Parathyroid adenoma (tissue), 2 donors: ENCODE data around the gene BAZ2B.

Source experiments
- H2AFZ ChIP-seq: fragments of 300-600 bp; sonication (generic); one replicate; pipeline ENCODE4 v1.7.0; 2017; ENCODE audit warnings: antibody characterized with exemption, mild to moderate bottlenecking
- H3K27ac ChIP-seq: fragments of 300-600 bp; sonication (generic); one replicate; pipeline ENCODE4 v1.7.0; 2017
- H3K27me3 ChIP-seq: fragments of 300-600 bp; sonication (generic); one replicate; pipeline ENCODE4 v1.7.0; 2017; ENCODE audit warnings: low read length; ENCODE audit not compliant: control insufficient read depth, insufficient read depth
- H3K36me3 ChIP-seq: fragments of 300-600 bp; sonication (generic); one replicate; pipeline ENCODE4 v1.7.0; 2017; ENCODE audit warnings: low read length; ENCODE audit not compliant: control insufficient read depth, insufficient read depth
- H3K4me1 ChIP-seq: fragments of 300-600 bp; sonication (generic); one replicate; pipeline ENCODE4 v1.7.0; 2017; ENCODE audit warnings: control low read depth
- H3K4me2 ChIP-seq: fragments of 300-600 bp; sonication (generic); one replicate; pipeline ENCODE4 v1.7.0; 2017; ENCODE audit warnings: low read length
- H3K4me3 ChIP-seq: fragments of 300-600 bp; sonication (generic); one replicate; pipeline ENCODE4 v1.7.0; 2017; ENCODE audit warnings: low read depth, low read length
- H3K79me2 ChIP-seq: fragments of 300-600 bp; sonication (generic); one replicate; pipeline ENCODE4 v1.7.0; 2017; ENCODE audit warnings: control low read depth
- H3K9ac ChIP-seq: fragments of 300-600 bp; sonication (generic); one replicate; pipeline ENCODE4 v1.7.0; 2017; ENCODE audit warnings: mild to moderate bottlenecking
- H3K9me3 ChIP-seq: fragments of 300-600 bp; sonication (generic); one replicate; pipeline ENCODE4 v1.7.0; 2017; ENCODE audit warnings: low read length; ENCODE audit not compliant: control insufficient read depth
- CTCF ChIP-seq: fragments of 300-600 bp; sonication (generic); IDR thresholded peaks from one replicate; pipeline ENCODE4 v1.7.0; 2017; ENCODE audit warnings: antibody characterized with exemption, mild to moderate bottlenecking
- donor health status: primary hyperparathyroidism.

Gene BAZ2B

GRCh38 chr2:159586034-159586433 lies 30.3 kb downstream of the BAZ2B start:
- Histone ChIP-seq H3K4me2 (no peak overlapping the region), H3K27ac (no peak overlapping the region), H3K27me3 (no peaks in the 10 kb centered on the region), H3K4me3 (no peak overlapping the region), H2AFZ (no peak overlapping the region), H3K36me3 (no peaks in the 10 kb centered on the region), H3K9ac (no peak overlapping the region), H3K79me2 (peaks cover 40% of the 10 kb centered on the region), H3K4me1 (no peaks in the 10 kb centered on the region), H3K9me3 (no peaks in the 10 kb centered on the region)
- TF ChIP-seq CTCF: no peak

- Histone ChIP-seq H3K9ac (no peak overlapping the region), H3K79me2 (peaks cover 40% of the 10 kb centered on the region), H3K9me3 (no peaks in the 10 kb centered on the region), H3K4me1 (no peaks in the 10 kb centered on the region), H3K4me2 (no peak overlapping the region), H3K27ac (no peak overlapping the region), H3K27me3 (no peaks in the 10 kb centered on the region), H3K4me3 (no peak overlapping the region), H2AFZ (no peak overlapping the region), H3K36me3 (no peaks in the 10 kb centered on the region)
- no peak for TF ChIP-seq CTCF
Observed at GRCh38 chr2:159585622-159586021, 30.7 kb downstream of the BAZ2B start.

DNA sequence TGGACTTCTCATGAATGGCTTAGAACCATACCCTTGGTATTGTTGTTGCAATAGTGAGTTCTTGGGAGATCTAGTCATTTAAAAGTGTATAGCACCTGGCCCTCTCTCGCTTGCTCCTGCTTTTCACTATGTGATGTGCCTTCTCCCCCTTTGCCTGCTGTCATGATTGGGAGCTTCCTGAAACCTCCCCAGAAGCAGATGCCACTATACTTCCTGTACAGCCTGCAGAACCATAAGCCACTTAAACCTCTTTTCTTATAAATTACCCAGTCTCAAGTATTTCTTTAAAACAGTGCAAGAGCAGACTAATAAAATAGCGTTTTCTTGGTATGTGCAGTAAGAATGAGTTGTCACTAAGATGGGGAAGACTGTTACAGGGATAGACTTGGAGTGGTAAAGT lies 31.6 kb downstream of the BAZ2B start:
- Histone ChIP-seq H3K36me3 (no peaks in the 10 kb centered on the region), H3K4me3 (no peak overlapping the region), H3K9ac (no peak overlapping the region), H3K27me3 (no peaks in the 10 kb centered on the region), H3K4me2 (no peak overlapping the region), H3K79me2 (peaks cover 44% of the 10 kb centered on the region), H3K27ac (no peak overlapping the region), H2AFZ (no peak overlapping the region), H3K4me1 (no peaks in the 10 kb centered on the region), H3K9me3 (no peaks in the 10 kb centered on the region)
- TF ChIP-seq CTCF: no peak

DNA sequence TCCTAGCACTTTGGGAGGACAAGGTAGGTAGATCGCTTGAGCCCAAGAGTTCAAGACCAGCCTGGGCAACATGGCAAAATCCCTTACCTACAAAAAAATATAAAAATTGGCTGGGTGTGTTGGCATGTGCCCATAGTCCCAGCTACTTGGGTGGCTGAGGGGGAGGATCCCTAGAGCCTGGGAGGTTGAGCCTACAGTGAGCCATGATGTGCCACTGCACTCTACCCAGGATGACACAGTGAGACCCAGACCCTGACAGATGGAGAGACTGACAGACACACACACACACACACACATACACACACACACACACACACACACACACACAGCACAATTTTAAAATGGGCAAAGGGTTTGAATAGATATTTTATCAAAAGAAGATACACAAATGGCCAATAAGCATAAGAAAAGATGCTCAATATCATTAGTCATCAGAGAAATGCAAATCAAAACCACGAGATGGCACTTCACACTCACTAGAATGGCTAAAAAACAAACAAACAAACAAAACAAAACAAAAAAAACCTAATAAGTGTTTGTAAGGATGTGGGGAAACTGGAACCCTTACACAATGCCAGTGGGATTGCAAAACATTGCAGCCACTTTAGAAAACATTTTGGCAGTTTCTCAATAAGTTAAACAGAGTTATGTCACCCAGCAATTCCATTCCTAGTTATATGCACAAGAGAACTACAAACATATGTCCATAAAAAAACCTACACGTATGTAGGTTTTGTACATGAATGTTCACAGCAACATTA lies 42.3 kb downstream of the BAZ2B start:
- no peak overlapping the region for H3K27ac ChIP-seq
- H3K4me2 ChIP-seq: no peak overlapping the region
- no peaks in the 10 kb centered on the region for H3K36me3 ChIP-seq
- no peak for TF ChIP-seq CTCF
- H3K4me3 ChIP-seq: no peak overlapping the region
- peaks cover 52% of the 10 kb centered on the region for H3K79me2 ChIP-seq
- no peaks in the 10 kb centered on the region for H3K4me1 ChIP-seq
- H3K9ac ChIP-seq: no peak overlapping the region
- H3K27me3 ChIP-seq: no peaks in the 10 kb centered on the region
- H2AFZ ChIP-seq: no peak overlapping the region
- no peaks in the 10 kb centered on the region for H3K9me3 ChIP-seq

GRCh38 chr2:159573294-159573693 lies 43.1 kb downstream of the BAZ2B start:
- Histone ChIP-seq H3K4me1 (no peaks in the 10 kb centered on the region), H3K36me3 (no peaks in the 10 kb centered on the region), H3K27ac (no peak overlapping the region), H3K9ac (no peak overlapping the region), H2AFZ (no peak overlapping the region), H3K9me3 (no peaks in the 10 kb centered on the region), H3K79me2 (peaks cover 48% of the 10 kb centered on the region), H3K27me3 (no peaks in the 10 kb centered on the region), H3K4me2 (no peak overlapping the region), H3K4me3 (no peak overlapping the region)
- no peak for TF ChIP-seq CTCF
